Breast epithelium (tissue), 3 donors: ENCODE measurements around the gene POU2F3.

ENCODE experiments used
- CTCF ChIP-seq, 3 donors: fragments of 450-650 bp; IDR thresholded peaks; one replicate each; pipeline ENCODE4 v1.5.1; 2016 to 2017; ENCODE audit warnings: antibody characterized with exemption in 3 of 3, mild to moderate bottlenecking in 3 of 3, moderate library complexity in 3 of 3
- POLR2A ChIP-seq: fragments of 450-650 bp; IDR thresholded peaks from one replicate; pipeline ENCODE4 v1.6.1; 2016; ENCODE audit warnings: antibody characterized with exemption, mild to moderate bottlenecking, moderate library complexity
- POLR2AphosphoS5 ChIP-seq, 3 donors: sonication (generic); formaldehyde crosslinking; IDR thresholded peaks; one replicate each; pipeline ENCODE4 v1.6.1; 2017; ENCODE audit warnings: antibody characterized with exemption in 3 of 3

- TF ChIP-seq POLR2AphosphoS5 (IDR thresholded peaks at IDR 0.05) (no peak), CTCF (IDR thresholded peaks at IDR 0.05) (no peak), POLR2A (no peak)
Measured at GRCh38 chr11:120298461-120298860, 58.5 kb downstream of the POU2F3 start.
